Astrocyte (in vitro differentiated cells and primary cell): ENCODE measurements around the gene RASL12.

Experiments used
- CTCF ChIP-seq: IDR thresholded peaks from 2 replicates; pipeline ENCODE4 v1.5.1; 2011; ENCODE audit warnings: low read depth, mild to moderate bottlenecking, inconsistent platforms, low read length, moderate library complexity; ENCODE audit not compliant: insufficient read depth
- EZH2 ChIP-seq: IDR thresholded peaks from 2 replicates; pipeline ENCODE4 v1.6.1; 2012; ENCODE audit warnings: mild to moderate bottlenecking, low read length, inconsistent platforms; ENCODE audit not compliant: insufficient read depth

DNA sequence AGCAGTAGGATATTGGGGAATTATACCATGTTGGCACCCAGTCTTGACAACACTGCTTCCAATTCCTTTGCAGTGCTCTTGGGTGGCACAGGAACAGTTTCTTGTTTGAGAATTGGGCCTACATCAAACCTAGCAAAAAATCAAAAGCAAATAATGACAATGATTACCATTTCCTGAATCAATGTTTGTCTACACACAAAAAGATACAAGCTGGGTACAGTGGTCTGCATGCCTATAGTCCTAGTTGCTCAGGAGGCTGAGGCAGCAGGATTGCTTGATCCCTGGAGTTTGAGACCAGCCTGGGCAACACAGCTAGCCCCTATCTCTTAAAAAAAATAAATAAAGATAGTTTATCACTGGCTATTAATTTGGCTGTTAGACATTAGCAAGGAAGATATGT is 46.3 kb downstream of the RASL12 start:
- TF ChIP-seq CTCF (no peak), EZH2 (no peak)
